OCI-LY3 (cell line): ENCODE results near the gene TFE3.

ENCODE experiments used
- H2AFZ ChIP-seq: fragments of 200-600, 300-600 bp; shearing (Covaris generic); 2 replicates; pipeline ENCODE4 v1.6.0; 2014; ENCODE audit warnings: antibody characterized with exemption, low read depth, low read length
- H3K27ac ChIP-seq: fragments of 200-600, 300-600 bp; sonication (generic); 2 replicates; pipeline ENCODE4 v1.5.1; 2014; ENCODE audit warnings: mild to moderate bottlenecking, low read length, moderate library complexity, mixed read lengths
- H3K27me3 ChIP-seq: fragments of 200-600, 300-600 bp; sonication (generic); 2 replicates; pipeline ENCODE4 v1.6.1; 2014; ENCODE audit warnings: low read depth, low read length, mixed read lengths
- H3K36me3 ChIP-seq: fragments of 200-600, 300-600 bp; sonication (generic); replicated peaks from 2 replicates; pipeline ENCODE3; 2014; ENCODE audit warnings: low read depth, low read length, mixed read lengths
- H3K4me1 ChIP-seq: fragments of 300-600, 200-600 bp; sonication (generic); 2 replicates; pipeline ENCODE4 v1.6.1; 2014; ENCODE audit warnings: low read length, mixed read lengths
- H3K4me2 ChIP-seq: fragments of 200-600, 300-600 bp; sonication (generic); 2 replicates; pipeline ENCODE4 v1.6.1; 2014; ENCODE audit warnings: low read length, mixed read lengths
- H3K4me3 ChIP-seq: fragments of 300-600, 200-600 bp; sonication (generic); 2 replicates; pipeline ENCODE4 v1.5.1; 2014; ENCODE audit warnings: antibody characterized with exemption, mild to moderate bottlenecking, low read length, moderate library complexity
- H3K79me2 ChIP-seq: fragments of 300-600, 200-600 bp; shearing (Covaris generic); 2 replicates; pipeline ENCODE4 v1.6.1; 2014; ENCODE audit warnings: mild to moderate bottlenecking, low read length, mixed read lengths
- H3K9ac ChIP-seq: fragments of 300-600, 200-600 bp; shearing (Covaris generic); 2 replicates; pipeline ENCODE4 v1.6.0; 2014; ENCODE audit warnings: mild to moderate bottlenecking, low read length, moderate library complexity
- H3K9me3 ChIP-seq: fragments of 200-600, 300-600 bp; shearing (Covaris generic); 2 replicates; pipeline ENCODE4 v1.6.1; 2014; ENCODE audit warnings: low read length, mixed read lengths; ENCODE audit not compliant: insufficient read depth
- H4K20me1 ChIP-seq: fragments of 200-600, 300-600 bp; sonication (generic); 2 replicates; pipeline ENCODE4 v1.6.1; 2016; ENCODE audit warnings: low read length, mixed read lengths; ENCODE audit not compliant: insufficient read depth
- CTCF ChIP-seq: fragments of 200-600, 300-600 bp; sonication (generic); IDR thresholded peaks from 2 replicates; pipeline ENCODE4 v1.5.1; 2014; ENCODE audit warnings: antibody characterized with exemption, low read length, low read depth
- EZH2phosphoT487 ChIP-seq: fragments of 200-600 bp; shearing (Covaris generic); IDR thresholded peaks from 2 replicates; pipeline ENCODE4 v1.6.1; 2018; ENCODE audit warnings: antibody characterized with exemption, mixed run types, low read depth

Gene TFE3

GRCh38 chrX:49001521-49002090 is 41.6 kb downstream of the TFE3 start:
- Histone ChIP-seq H3K4me3 (peak overlapping the region; percentile 100), H3K27me3 (no peaks in the 10 kb centered on the region), H3K79me2 (peaks cover 27% of the 10 kb centered on the region), H3K4me1 (peaks cover 13% of the 10 kb centered on the region), H3K9me3 (no peaks in the 10 kb centered on the region), H3K4me2 (peak overlapping the region; percentile 56), H3K27ac (peak overlapping the region; percentile 79), H4K20me1 (peaks cover 8% of the 10 kb centered on the region; the same call in 1 of the 2 replicates), H2AFZ (peak overlapping the region; percentile 56; the same call in 1 of the 2 replicates), H3K9ac (peak overlapping the region; percentile 100), H3K36me3 (peaks cover 20% of the 10 kb centered on the region)
- TF ChIP-seq EZH2phosphoT487 (no peak), CTCF (no peak)

GRCh38 chrX:49000636-49001035 is 42.5 kb downstream of the TFE3 start:
- no peaks in the 10 kb centered on the region for H3K9me3 ChIP-seq
- H3K27ac ChIP-seq, result no peak overlapping the region
- peaks cover 13% of the 10 kb centered on the region for H3K4me1 ChIP-seq
- peaks cover 8% of the 10 kb centered on the region; the same call in 1 of the 2 replicates for H4K20me1 ChIP-seq
- TF ChIP-seq CTCF, result no peak
- TF ChIP-seq EZH2phosphoT487, result no peak
- no peak overlapping the region for H3K9ac ChIP-seq
- H2AFZ ChIP-seq, result no peak overlapping the region
- peaks cover 22% of the 10 kb centered on the region for H3K36me3 ChIP-seq
- peak overlapping the region; percentile 56 for H3K4me2 ChIP-seq
- H3K27me3 ChIP-seq, result no peaks in the 10 kb centered on the region
- H3K79me2 ChIP-seq, result peaks cover 27% of the 10 kb centered on the region
- peak overlapping the region; percentile 100; the same call in 1 of the 2 replicates for H3K4me3 ChIP-seq

GRCh38 chrX:48999030-48999429 is 44.1 kb downstream of the TFE3 start:
- H3K4me3 ChIP-seq, result no peak overlapping the region
- peaks cover 13% of the 10 kb centered on the region for H3K4me1 ChIP-seq
- no peaks in the 10 kb centered on the region for H3K9me3 ChIP-seq
- H3K4me2 ChIP-seq, result no peak overlapping the region
- peaks cover 27% of the 10 kb centered on the region for H3K79me2 ChIP-seq
- H4K20me1 ChIP-seq, result peaks cover 8% of the 10 kb centered on the region; the same call in 1 of the 2 replicates
- H3K36me3 ChIP-seq, result peaks cover 32% of the 10 kb centered on the region
- H2AFZ ChIP-seq, result no peak overlapping the region
- no peak for TF ChIP-seq EZH2phosphoT487
- no peak overlapping the region for H3K27ac ChIP-seq
- no peak overlapping the region for H3K9ac ChIP-seq
- H3K27me3 ChIP-seq, result no peaks in the 10 kb centered on the region

- peaks cover 13% of the 10 kb centered on the region for H3K4me1 ChIP-seq
- peaks cover 8% of the 10 kb centered on the region; the same call in 1 of the 2 replicates for H4K20me1 ChIP-seq
- no peak overlapping the region for H3K9ac ChIP-seq
- H3K9me3 ChIP-seq, result no peaks in the 10 kb centered on the region
- peaks cover 32% of the 10 kb centered on the region for H3K36me3 ChIP-seq
- H2AFZ ChIP-seq, result no peak overlapping the region
- no peak overlapping the region for H3K4me2 ChIP-seq
- no peak for TF ChIP-seq CTCF
- TF ChIP-seq EZH2phosphoT487, result no peak
- no peak overlapping the region for H3K4me3 ChIP-seq
- H3K79me2 ChIP-seq, result peaks cover 27% of the 10 kb centered on the region
- no peaks in the 10 kb centered on the region for H3K27me3 ChIP-seq
- no peak overlapping the region for H3K27ac ChIP-seq
Observed at GRCh38 chrX:48998391-48998790, 44.8 kb downstream of the TFE3 start.
